Body of pancreas (tissue), 4 donors: ENCODE results near the gene SNRNP25. TPM values are rescaled to one million over a fixed set of nuclear protein-coding genes. Genes with fewer than 3 reads are reported as not detected.

Source experiments
- ATAC-seq: fragments of 150-250 bp; one replicate; pipeline ENCODE4 v1.9.1; 2016
- DNase-seq, 4 donors: peaks; one replicate each; pipeline ENCODE4 v3.0.0-alpha.2; 2019
- H3K27ac ChIP-seq, 4 donors: fragments of 200-600 bp; sonication (generic); 1 replicate in 3 of 4; 2 replicates in 1 of 4; pipeline versions ENCODE4 v1.5.1 to v1.6.1; 2016 to 2019; ENCODE audit warnings: mild to moderate bottlenecking in 1 of 4, mixed read lengths in 1 of 4, moderate library complexity in 1 of 4
- H3K27me3 ChIP-seq, 2 donors: fragments of 200-600 bp; sonication (generic); one replicate each; pipeline ENCODE4 v1.6.0; 2016; ENCODE audit warnings: mild to moderate bottlenecking in 1 of 2
- H3K36me3 ChIP-seq, 2 donors: fragments of 200-600 bp; sonication (generic); replicated peaks in 1 of 2; 2 replicates each; pipeline ENCODE4 v1.5.1; 2016; ENCODE audit warnings: low read depth in 2 of 2; ENCODE audit not compliant: insufficient read depth in 1 of 2
- H3K4me1 ChIP-seq: fragments of 200-600 bp; sonication (generic); one replicate; pipeline ENCODE4 v1.6.0; 2016
- H3K4me3 ChIP-seq, 2 donors: fragments of 200-600 bp; sonication (generic); 1 replicate in 1 of 2; 2 replicates in 1 of 2; pipeline ENCODE4 v1.5.1; 2016 to 2019
- H3K9me3 ChIP-seq, 3 donors: fragments of 200-600 bp; sonication (generic); 1 replicate in 2 of 3; 2 replicates in 1 of 3; pipeline ENCODE4 v1.5.1; 2016
- CTCF ChIP-seq, 7 experiments: fragments of 450-650 bp in 4 of 7; fragments of 200-600 bp in 3 of 7; sonication (generic) in 3 of 7; IDR thresholded peaks; one replicate each; pipeline ENCODE4 v1.5.1; 2016 to 2019; ENCODE audit warnings: antibody characterized with exemption in 7 of 7
- POLR2A ChIP-seq, 3 donors: fragments of 450-650 bp; IDR thresholded peaks; one replicate each; pipeline ENCODE4 v1.6.1; 2016; ENCODE audit warnings: antibody characterized with exemption in 3 of 3, mild to moderate bottlenecking in 2 of 3
- WGBS, 2 donors: methylation state at CpG; one replicate each; pipeline ENCODE4 v1.1.5; 2017; 5-methylcytosine and 5-hydroxymethylcytosine counted together
- intact Hi-C: fragments of 100-400 bp; cut with DNase I; formaldehyde crosslinking; loops from one replicate; pipeline ENCODE4 v1.15.1; 2023
- total RNA-seq, 2 donors: library from RNA; depleted of rRNA; stranded (reverse); fragments of >200 nt; gene quantifications; one replicate each; pipeline ENCODE4 v1.1.0, GENCODE V29; 2016

SNRNP25 gene
- total RNA-seq, 2 donors from 2014 or later, result 13.2 to 13.5 TPM

GRCh38 chr16:102060-102855 is 48.6 kb downstream of the SNRNP25 start:
- ATAC-seq, result peak; percentile 21
- 79 to 92% methylated on average over 16 to 19 of the region's 19 CpGs for WGBS, 2 donors
- no peak for TF ChIP-seq POLR2A (IDR thresholded peaks at IDR 0.05)
- TF ChIP-seq CTCF (IDR thresholded peaks at IDR 0.05), result no peak
- Histone ChIP-seq H3K36me3 (peaks cover 0 to 1% of the 10 kb centered on the region in 2 donors), H3K4me1 (peaks cover 12% of the 10 kb centered on the region), H3K4me3 (no peak overlapping the region), H3K27ac (peak overlapping the region in 1 of 4 donors; percentile 6), H3K27me3 (no peaks in the 10 kb centered on the region), H3K9me3 (no peaks in the 10 kb centered on the region)
- intact Hi-C loops, result no loop called here
- peak in 2 of 4 donors; percentile 25 to 28 for DNase-seq

- DNase-seq, result peak; percentile 53 to 76 (median 64)
- Histone ChIP-seq H3K9me3 (no peaks in the 10 kb centered on the region), H3K36me3 (no peaks in the 10 kb centered on the region), H3K27me3 (no peaks in the 10 kb centered on the region), H3K27ac (no peak overlapping the region), H3K4me3 (no peak overlapping the region), H3K4me1 (peaks cover 12% of the 10 kb centered on the region)
- peak; percentile 51 for ATAC-seq
- WGBS, 2 donors, result 44 to 58% methylated on average over 5 of the region's 5 CpGs
- TF ChIP-seq CTCF (IDR thresholded peaks at IDR 0.05) (no peak), POLR2A (IDR thresholded peaks at IDR 0.05) (no peak)
- intact Hi-C loops, result no loop called here
Observed at GRCh38 chr16:104355-104754, 50.7 kb downstream of the SNRNP25 start.

- WGBS, 2 donors, result 88 to 100% methylated on average over 3 of the region's 3 CpGs
- ATAC-seq (no peak), DNase-seq (no peak)
- Histone ChIP-seq H3K4me3 (no peak overlapping the region), H3K27ac (no peak overlapping the region), H3K9me3 (no peaks in the 10 kb centered on the region), H3K27me3 (no peaks in the 10 kb centered on the region), H3K36me3 (no peaks in the 10 kb centered on the region), H3K4me1 (peaks cover 12% of the 10 kb centered on the region)
- no peak for TF ChIP-seq POLR2A (IDR thresholded peaks at IDR 0.05)
- TF ChIP-seq CTCF (IDR thresholded peaks at IDR 0.05), result no peak
- intact Hi-C loops, result loop anchor here (5.0 kb wide), 1 partner anchor 257 kb away; no protein-coding TSS in a partner anchor
Observed at GRCh38 chr16:104928-105327, 51.3 kb downstream of the SNRNP25 start.

- intact Hi-C loops, result loop anchor here (5.0 kb wide), 1 partner anchor 257 kb away; no protein-coding TSS in a partner anchor
Observed at GRCh38 chr16:105521-105920, 51.9 kb downstream of the SNRNP25 start.

More at GRCh38 chr16:105521-105920, 51.9 kb downstream of the SNRNP25 start:
- 92 to 96% methylated on average over 6 of the region's 6 CpGs for WGBS, 2 donors
- Histone ChIP-seq H3K4me1 (peaks cover 12% of the 10 kb centered on the region), H3K9me3 (no peaks in the 10 kb centered on the region), H3K4me3 (no peak overlapping the region), H3K36me3 (peaks cover 0 to 2% of the 10 kb centered on the region in 2 donors), H3K27me3 (no peaks in the 10 kb centered on the region), H3K27ac (no peak overlapping the region)
- DNase-seq, result no peak
- ATAC-seq, result no peak
- TF ChIP-seq POLR2A (IDR thresholded peaks at IDR 0.05) (no peak), CTCF (IDR thresholded peaks at IDR 0.05) (no peak)
